ENCODE results near the gene DOK3.

DNA sequence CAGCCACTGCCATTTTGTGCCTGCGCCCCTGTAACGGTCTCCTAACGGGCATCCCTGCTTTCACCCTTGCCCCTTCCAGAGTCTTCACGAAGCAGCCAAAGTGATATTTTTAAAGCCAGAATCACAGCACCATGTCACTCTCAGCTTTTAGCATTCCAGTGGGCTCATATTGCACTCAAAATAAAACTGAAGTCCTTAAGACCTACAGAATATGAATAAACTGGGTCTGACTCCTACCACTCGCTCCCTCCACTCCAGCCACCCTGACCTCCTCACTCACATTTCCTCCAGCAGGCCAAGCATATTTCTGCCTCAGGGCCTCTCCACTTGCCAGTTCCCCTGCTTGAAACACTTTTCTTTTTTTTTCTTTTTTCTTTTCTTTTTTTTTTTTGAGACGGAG is 9.8 kb downstream of the DOK3 start:
- TF ChIP-seq MXI1 (conservative IDR thresholded peaks at IDR 0.05; ENCODE audit: poor library complexity, severe bottlenecking) (no peak), POLR2AphosphoS5 (IDR thresholded peaks at IDR 0.05) (no peak), EZH2 (IDR thresholded peaks at IDR 0.05; ENCODE audit: borderline replicate concordance, insufficient read depth, low read length, poor library complexity, severe bottlenecking) (no peak), EP300 (conservative IDR thresholded peaks at IDR 0.05; ENCODE audit: poor library complexity, severe bottlenecking) (no peak), RAD21 (conservative IDR thresholded peaks at IDR 0.05) (no peak)
- TF ChIP-seq, protein P1, sequence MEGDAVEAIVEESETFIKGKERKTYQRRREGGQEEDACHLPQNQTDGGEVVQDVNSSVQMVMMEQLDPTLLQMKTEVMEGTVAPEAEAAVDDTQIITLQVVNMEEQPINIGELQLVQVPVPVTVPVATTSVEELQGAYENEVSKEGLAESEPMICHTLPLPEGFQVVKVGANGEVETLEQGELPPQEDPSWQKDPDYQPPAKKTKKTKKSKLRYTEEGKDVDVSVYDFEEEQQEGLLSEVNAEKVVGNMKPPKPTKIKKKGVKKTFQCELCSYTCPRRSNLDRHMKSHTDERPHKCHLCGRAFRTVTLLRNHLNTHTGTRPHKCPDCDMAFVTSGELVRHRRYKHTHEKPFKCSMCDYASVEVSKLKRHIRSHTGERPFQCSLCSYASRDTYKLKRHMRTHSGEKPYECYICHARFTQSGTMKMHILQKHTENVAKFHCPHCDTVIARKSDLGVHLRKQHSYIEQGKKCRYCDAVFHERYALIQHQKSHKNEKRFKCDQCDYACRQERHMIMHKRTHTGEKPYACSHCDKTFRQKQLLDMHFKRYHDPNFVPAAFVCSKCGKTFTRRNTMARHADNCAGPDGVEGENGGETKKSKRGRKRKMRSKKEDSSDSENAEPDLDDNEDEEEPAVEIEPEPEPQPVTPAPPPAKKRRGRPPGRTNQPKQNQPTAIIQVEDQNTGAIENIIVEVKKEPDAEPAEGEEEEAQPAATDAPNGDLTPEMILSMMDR (IDR thresholded peaks at IDR 0.05; ENCODE audit: poor library complexity, severe bottlenecking), result no peak

Measured in neural cell (in vitro differentiated cells).